RCC 7860 (cell line): ENCODE measurements around the gene RFT1.
A peak's percentile ranks its signal among the peaks of the same experiment; 100 is the strongest.
"Not testable (repeated sequence)": the region's sequence is repeated elsewhere in the genome, so short reads cannot be mapped to it uniquely, and the experiment has no call there.

Source experiments
- DNase-seq: peaks from one replicate; pipeline ENCODE4 v3.0.0-alpha.2; 2015; ENCODE audit warnings: low spot score
- FAIRE-seq: peaks from 2 replicates; lab custom pipeline; 2012; peaks lifted over from hg19 to GRCh38; lab: Jason Lieb, UNC

Gene RFT1

GRCh38 chr3:53163444-53164387, 33.5 kb upstream of the RFT1 start:
- DNase-seq (no peak), FAIRE-seq (no peak)

GRCh38 chr3:53162672-53163443, 32.6 kb upstream of the RFT1 start:
- DNase-seq (no peak), FAIRE-seq (no peak)

- DNase-seq: no peak
- FAIRE-seq: no peak
These were observed 31.8 kb upstream of the RFT1 start for GRCh38 chr3:53161820-53162671.

- FAIRE-seq (no peak), DNase-seq (no peak)
These were observed 31.2 kb upstream of the RFT1 start for GRCh38 chr3:53161450-53161819.

GRCh38 chr3:53160660-53161449, 30.6 kb upstream of the RFT1 start, which contains the start of gene PRKCD:
Gene PRKCD (plus strand): TSS chr3:53161209. CDS start chr3:53178423, 17,214 bp downstream.
- DNase-seq (peak; percentile 68), FAIRE-seq (no peak)

- FAIRE-seq: no peak
- no peak for DNase-seq
These were observed 29.9 kb upstream of the RFT1 start for GRCh38 chr3:53160061-53160659.

GRCh38 chr3:53159156-53160060, 29.2 kb upstream of the RFT1 start:
- DNase-seq: no peak
- no peak for FAIRE-seq

GRCh38 chr3:53158765-53159155, 28.5 kb upstream of the RFT1 start:
- no peak for FAIRE-seq
- DNase-seq: no peak

GRCh38 chr3:53157974-53158580, 27.8 kb upstream of the RFT1 start:
- DNase-seq (no peak), FAIRE-seq (no peak)

- FAIRE-seq: no peak
- DNase-seq: no peak
These were observed 26.2 kb upstream of the RFT1 start for GRCh38 chr3:53156368-53156834.

- FAIRE-seq (no peak), DNase-seq (no peak)
These were observed 25.5 kb upstream of the RFT1 start for GRCh38 chr3:53155760-53156159.

GRCh38 chr3:53154881-53155285, 24.6 kb upstream of the RFT1 start:
- FAIRE-seq: no peak
- no peak for DNase-seq

GRCh38 chr3:53153980-53154379, 23.7 kb upstream of the RFT1 start:
- no peak for FAIRE-seq

GRCh38 chr3:53153264-53153823, 23.1 kb upstream of the RFT1 start:
- no peak for FAIRE-seq

More at GRCh38 chr3:53153980-53154379, 23.7 kb upstream of the RFT1 start:
- no peak for DNase-seq

GRCh38 chr3:53151870-53152660, 21.8 kb upstream of the RFT1 start:
- DNase-seq: no peak

More at GRCh38 chr3:53153264-53153823, 23.1 kb upstream of the RFT1 start:
- DNase-seq: no peak

GRCh38 chr3:53151465-53151864, 21.2 kb upstream of the RFT1 start:
- no peak for DNase-seq
- FAIRE-seq: no peak

More at GRCh38 chr3:53151870-53152660, 21.8 kb upstream of the RFT1 start:
- no peak for FAIRE-seq

GRCh38 chr3:53151086-53151438, 20.8 kb upstream of the RFT1 start:
- not testable (repeated sequence) for FAIRE-seq, DNase-seq
